ENCODE measurements around the gene HERC2.

Gene HERC2

GRCh38 chr15:28273468-28273867 lies 48.5 kb downstream of the HERC2 start:
- TF ChIP-seq CTCF (IDR thresholded peaks at IDR 0.05): no peak

GRCh38 chr15:28272587-28272986 lies 49.4 kb downstream of the HERC2 start:
- TF ChIP-seq CTCF (IDR thresholded peaks at IDR 0.05): no peak

GRCh38 chr15:28271697-28272260 lies 50.2 kb downstream of the HERC2 start:
- no peak for TF ChIP-seq CTCF (IDR thresholded peaks at IDR 0.05)

DNA sequence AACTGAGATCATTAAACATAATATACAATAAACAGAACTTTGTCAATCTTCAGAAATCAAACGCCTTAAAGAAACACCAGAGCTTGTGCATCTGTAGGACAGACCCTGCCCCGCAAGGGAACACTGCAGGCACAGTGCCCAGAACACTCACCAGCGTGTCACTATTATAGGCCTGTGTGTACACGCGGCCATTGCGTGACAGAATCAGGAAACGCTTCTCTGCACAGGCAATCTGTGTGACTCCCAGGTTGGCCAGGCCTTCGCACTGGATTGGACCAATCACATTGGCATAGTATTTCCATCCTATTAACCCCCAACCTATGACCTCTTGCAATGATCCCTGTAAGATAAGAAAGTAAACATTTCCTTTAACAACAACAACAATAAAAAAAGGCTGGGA lies 52.9 kb downstream of the HERC2 start:
- TF ChIP-seq CTCF (IDR thresholded peaks at IDR 0.05): no peak

- no peak for TF ChIP-seq CTCF (IDR thresholded peaks at IDR 0.05)
Measured at GRCh38 chr15:28267727-28268126, 54.3 kb downstream of the HERC2 start.

- TF ChIP-seq CTCF (IDR thresholded peaks at IDR 0.05): no peak
Measured at GRCh38 chr15:28265334-28266019, 56.5 kb downstream of the HERC2 start.

- no peak for TF ChIP-seq CTCF (IDR thresholded peaks at IDR 0.05)
Measured at GRCh38 chr15:28264166-28264565, 57.8 kb downstream of the HERC2 start.
